ENCODE measurements around the gene PRKCE. TPM values are rescaled to one million over a fixed set of nuclear protein-coding genes. Genes with fewer than 3 reads are reported as not detected.

The PRKCE gene
- total RNA-seq, 1 experiment from 2014 or later = 5.3 TPM

DNA sequence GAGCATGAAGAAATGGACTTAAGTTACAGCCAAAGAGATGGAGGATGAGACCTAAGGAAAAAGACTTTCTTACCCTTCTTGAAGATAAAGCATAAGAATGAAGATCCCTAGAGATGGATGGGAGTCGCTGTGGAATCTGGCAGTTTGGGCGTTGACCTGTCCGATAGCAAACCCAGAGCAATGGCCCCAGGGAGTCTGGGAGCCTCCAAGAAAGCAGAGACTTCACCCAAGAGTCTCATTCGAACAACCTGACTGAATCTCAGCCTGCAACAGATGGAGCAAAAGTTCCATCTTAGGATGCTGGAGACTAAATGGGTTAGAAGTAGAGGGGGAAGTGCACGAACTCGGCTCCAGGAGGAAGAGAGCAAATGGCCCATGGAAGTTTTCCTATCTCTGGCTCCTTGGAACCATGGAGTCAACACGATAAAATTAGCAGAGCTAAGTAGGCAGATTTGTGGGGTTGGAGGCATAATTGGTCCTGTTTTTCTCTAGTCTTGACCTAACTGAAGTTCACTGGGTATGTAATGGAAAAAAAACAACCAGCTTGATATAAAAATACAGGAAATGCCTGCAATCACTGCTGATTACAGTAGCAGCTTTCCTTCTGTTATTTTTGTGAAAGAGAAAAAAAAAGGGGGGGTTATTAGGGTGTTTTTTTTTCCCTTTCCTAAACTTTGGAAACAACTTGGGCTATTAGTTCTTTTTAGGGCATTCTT lies 467.3 kb downstream of the PRKCE start:
- in situ Hi-C loops (cut with HindIII; ENCODE audit: low pct_unique_long_range_greater_than_20kb, low sequenced_read_pairs) = no loop called here
- no peak for DNase-seq (ENCODE audit: low read depth)

GRCh38 chr2:46119453-46119852 lies 468.0 kb downstream of the PRKCE start:
- DNase-seq (ENCODE audit: low read depth) = no peak
- in situ Hi-C loops (cut with HindIII; ENCODE audit: low pct_unique_long_range_greater_than_20kb, low sequenced_read_pairs) = no loop called here

- in situ Hi-C loops (cut with HindIII; ENCODE audit: low pct_unique_long_range_greater_than_20kb, low sequenced_read_pairs) = no loop called here
- DNase-seq (ENCODE audit: low read depth) = no peak
Measured at GRCh38 chr2:46120792-46121555, 469.5 kb downstream of the PRKCE start.

- in situ Hi-C loops (cut with HindIII; ENCODE audit: low pct_unique_long_range_greater_than_20kb, low sequenced_read_pairs) = no loop called here
- DNase-seq (ENCODE audit: low read depth) = no peak
Measured at GRCh38 chr2:46122318-46122976, 471.0 kb downstream of the PRKCE start.

DNA sequence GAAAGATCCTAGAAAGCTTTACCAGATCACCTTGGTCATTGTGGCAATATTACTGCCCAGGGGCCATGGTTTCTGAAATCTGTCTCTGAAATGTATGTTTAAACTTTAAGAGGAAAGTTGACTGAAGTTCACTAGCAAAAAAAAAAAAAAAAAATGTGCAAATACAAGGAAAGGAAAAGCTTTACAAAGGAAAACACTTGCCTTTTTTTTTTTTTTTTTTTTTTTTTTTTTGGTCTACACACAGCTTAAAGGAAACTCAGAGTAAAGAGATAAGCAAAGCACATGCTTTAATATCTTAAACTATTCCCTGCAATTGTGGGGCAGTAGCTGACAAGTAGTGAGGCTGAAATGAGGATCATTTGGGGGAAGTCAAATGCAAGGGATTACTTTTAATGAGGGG lies 471.5 kb downstream of the PRKCE start:
- no peak for DNase-seq (ENCODE audit: low read depth)
- in situ Hi-C loops (cut with HindIII; ENCODE audit: low pct_unique_long_range_greater_than_20kb, low sequenced_read_pairs) = no loop called here

DNA sequence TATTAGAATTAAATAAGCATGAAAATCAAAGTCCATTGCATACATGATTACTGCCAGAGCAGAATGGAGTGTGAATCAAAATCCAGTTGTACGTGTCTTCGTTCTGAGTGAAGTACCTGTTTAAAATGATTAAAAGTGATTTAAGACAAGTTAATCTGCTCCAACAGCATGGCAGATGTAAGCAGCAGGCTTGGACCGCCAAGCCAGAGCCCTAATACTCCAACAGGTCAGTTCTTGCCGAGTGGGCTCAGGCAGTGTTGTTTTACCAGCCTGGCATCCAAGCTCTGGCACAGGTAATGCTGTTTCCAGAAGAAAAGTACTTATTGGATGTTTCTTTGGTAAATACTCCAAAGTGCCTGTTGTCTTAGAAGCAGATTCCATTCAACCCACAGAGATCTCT lies 474.3 kb downstream of the PRKCE start:
- in situ Hi-C loops (cut with HindIII; ENCODE audit: low pct_unique_long_range_greater_than_20kb, low sequenced_read_pairs) = no loop called here
- no peak for DNase-seq (ENCODE audit: low read depth)

- in situ Hi-C loops (cut with HindIII; ENCODE audit: low pct_unique_long_range_greater_than_20kb, low sequenced_read_pairs) = no loop called here
- DNase-seq (ENCODE audit: low read depth) = no peak
Measured at GRCh38 chr2:46126571-46126970, 475.1 kb downstream of the PRKCE start.

DNA sequence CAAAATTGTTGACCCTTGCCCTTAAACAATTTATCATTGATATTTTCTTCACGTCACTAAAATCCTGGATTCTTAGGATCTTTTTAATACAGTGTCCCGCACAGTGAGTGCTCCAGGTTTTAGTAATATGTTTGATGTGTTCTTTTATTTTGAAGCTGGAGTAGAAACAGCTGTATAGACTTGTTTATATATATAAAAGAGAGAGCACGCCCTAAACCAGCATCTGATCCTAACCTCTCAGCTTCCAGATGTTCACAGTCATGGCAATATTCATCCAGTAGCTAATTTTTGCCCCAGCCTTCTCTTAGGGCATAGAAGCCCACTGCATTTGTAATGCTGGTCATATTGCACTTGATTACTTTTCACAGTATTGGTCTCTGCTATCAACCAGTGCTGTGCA lies 475.7 kb downstream of the PRKCE start:
- in situ Hi-C loops (cut with HindIII; ENCODE audit: low pct_unique_long_range_greater_than_20kb, low sequenced_read_pairs) = no loop called here
- no peak for DNase-seq (ENCODE audit: low read depth)

DNA sequence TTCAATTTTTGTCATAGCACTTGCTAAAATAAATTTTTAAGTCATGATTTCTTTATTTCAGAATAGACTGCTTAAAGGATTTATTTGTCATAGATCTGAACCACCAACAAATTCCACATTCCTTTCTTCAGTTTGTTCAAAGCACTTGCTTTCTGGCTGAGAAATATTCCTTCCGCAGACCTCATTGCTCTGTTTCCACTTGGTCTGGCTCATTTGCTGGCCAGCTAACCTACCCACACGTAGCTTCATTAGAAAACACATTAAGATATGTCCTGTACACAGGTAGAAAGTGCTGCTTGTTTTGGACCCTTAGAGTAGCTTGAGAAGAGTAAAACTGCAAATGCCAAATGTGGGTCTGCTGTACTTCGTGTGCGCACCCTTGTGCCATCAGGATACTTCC lies 479.0 kb downstream of the PRKCE start:
- DNase-seq (ENCODE audit: low read depth) = no peak

GRCh38 chr2:46132996-46133395 lies 481.5 kb downstream of the PRKCE start:
- no peak for DNase-seq (ENCODE audit: low read depth)
- in situ Hi-C loops (cut with HindIII; ENCODE audit: low pct_unique_long_range_greater_than_20kb, low sequenced_read_pairs) = no loop called here

More for the DNA sequence above, 479.0 kb downstream of the PRKCE start:
- in situ Hi-C loops (cut with HindIII; ENCODE audit: low pct_unique_long_range_greater_than_20kb, low sequenced_read_pairs) = no loop called here

DNA sequence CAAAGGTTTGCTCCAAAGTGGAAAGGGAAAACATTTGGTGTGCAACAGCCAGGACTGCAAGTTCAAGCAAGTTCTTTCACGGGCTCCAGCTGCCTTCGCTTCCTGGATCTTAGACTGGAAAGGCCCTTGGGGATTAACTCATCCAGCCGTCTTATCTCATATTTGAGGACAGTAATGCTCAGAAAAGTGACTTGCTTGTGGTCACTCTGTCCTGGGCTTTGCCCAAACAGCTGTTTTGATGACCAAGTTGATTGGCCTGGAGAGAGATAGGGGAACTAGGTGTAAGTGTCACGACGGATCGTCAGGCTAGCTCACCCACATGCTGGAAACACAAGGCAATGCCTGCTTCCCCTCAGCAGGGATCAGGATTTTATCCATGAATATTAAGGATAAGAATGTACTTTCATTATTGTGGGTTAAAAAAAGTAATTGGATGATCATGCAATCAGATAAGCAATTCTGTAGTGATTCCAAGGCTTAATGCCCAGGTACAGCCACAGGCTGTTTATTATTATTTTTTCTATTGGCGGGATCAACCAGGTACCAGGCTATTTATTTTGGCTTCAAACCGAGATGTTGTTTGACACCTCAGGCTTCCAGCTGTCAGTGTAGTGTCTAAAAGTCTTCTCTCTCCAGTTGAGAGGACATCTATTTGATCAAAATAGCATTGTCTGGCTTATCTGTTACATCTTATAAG lies 483.2 kb downstream of the PRKCE start:
- in situ Hi-C loops (cut with HindIII; ENCODE audit: low pct_unique_long_range_greater_than_20kb, low sequenced_read_pairs) = no loop called here
- no peak for DNase-seq (ENCODE audit: low read depth)

DNA sequence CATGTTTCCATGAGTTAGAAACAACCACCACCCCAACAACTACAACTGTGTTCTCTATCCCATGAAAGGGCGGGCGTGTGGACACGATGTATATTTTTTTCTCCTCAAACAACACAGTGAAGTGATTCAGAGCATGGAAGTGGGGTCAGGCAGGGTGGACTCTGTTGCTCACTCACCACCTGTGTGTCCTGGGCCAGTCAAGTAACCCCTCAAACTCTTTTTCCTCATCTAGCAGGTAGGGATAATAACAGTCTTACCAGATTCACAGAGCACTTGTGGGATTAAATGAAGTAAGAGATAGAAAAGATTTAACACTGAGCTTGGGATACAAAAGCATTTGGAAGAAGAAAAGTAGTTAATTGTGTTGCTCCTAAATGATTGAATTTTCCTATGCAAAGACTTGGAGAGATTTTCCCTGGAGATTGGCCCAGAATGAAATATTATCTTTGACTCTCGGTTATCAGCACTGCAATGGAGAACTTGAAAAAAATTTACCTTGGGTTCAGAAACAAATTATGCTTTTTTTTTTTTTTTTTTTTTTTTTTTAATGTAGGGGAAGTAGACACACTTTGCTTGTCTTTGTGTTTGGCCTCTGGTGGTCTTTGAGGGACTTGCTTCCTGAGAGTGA lies 483.9 kb downstream of the PRKCE start:
- in situ Hi-C loops (cut with HindIII; ENCODE audit: low pct_unique_long_range_greater_than_20kb, low sequenced_read_pairs) = no loop called here
- DNase-seq (ENCODE audit: low read depth) = no peak

DNA sequence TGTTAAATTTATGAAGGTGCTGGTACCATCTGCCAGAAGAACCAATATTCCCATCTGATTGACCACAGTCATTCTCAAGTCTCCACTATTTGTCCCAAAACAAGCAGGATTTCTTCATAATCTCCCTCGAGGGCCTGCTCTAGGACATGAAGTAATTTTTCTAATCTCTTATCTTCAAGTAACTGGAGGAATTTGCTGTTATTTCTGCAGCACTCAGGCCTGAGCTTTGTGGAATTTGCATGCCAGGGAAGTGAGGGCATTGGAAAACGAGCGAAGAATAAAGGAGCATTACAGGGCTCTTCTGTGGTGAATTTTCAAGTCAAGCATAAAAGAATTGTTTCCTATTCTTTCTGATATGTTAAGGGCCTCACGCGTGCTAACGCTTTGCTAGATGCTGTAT lies 484.5 kb downstream of the PRKCE start:
- no peak for DNase-seq (ENCODE audit: low read depth)
- in situ Hi-C loops (cut with HindIII; ENCODE audit: low pct_unique_long_range_greater_than_20kb, low sequenced_read_pairs) = no loop called here

- no peak for DNase-seq (ENCODE audit: low read depth)
- in situ Hi-C loops (cut with HindIII; ENCODE audit: low pct_unique_long_range_greater_than_20kb, low sequenced_read_pairs) = no loop called here
Measured at GRCh38 chr2:46136481-46136880, 485.0 kb downstream of the PRKCE start.

DNA sequence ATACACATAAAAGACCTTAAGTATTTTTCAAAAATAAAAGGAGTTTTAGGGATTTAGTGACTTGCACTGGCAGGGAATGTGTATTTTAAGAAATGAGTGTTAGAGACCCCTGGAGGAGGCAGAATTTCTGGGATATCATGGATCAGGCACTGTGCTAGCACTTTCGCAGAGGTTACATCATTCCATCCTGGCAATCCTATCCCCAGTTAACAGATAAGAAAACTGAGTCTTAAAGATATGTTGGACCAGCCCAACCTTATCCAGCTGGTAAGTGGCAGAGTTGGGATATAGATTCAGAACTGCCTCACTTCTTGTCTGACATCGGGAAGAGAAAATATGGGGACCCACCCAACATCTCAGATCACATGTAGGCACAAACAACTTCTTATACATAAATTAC lies 485.5 kb downstream of the PRKCE start:
- in situ Hi-C loops (cut with HindIII; ENCODE audit: low pct_unique_long_range_greater_than_20kb, low sequenced_read_pairs) = no loop called here
- DNase-seq (ENCODE audit: low read depth) = no peak

- in situ Hi-C loops (cut with HindIII; ENCODE audit: low pct_unique_long_range_greater_than_20kb, low sequenced_read_pairs) = no loop called here
- DNase-seq (ENCODE audit: low read depth) = peak; percentile 30
Measured at GRCh38 chr2:46142546-46143428, 491.3 kb downstream of the PRKCE start.

GRCh38 chr2:46143429-46144132 lies 492.1 kb downstream of the PRKCE start:
- in situ Hi-C loops (cut with HindIII; ENCODE audit: low pct_unique_long_range_greater_than_20kb, low sequenced_read_pairs) = no loop called here
- DNase-seq (ENCODE audit: low read depth) = no peak
